WERI-Rb-1 (cell line): ENCODE measurements around the gene PDE6A.

Experiments
- DNase-seq: peaks from one replicate; pipeline ENCODE4 v3.0.0-alpha.2; 2020
- H3K27ac ChIP-seq: fragments of 250-450 bp; sonication (Bioruptor Pico); 2 replicates; pipeline ENCODE4 v1.5.1; 2020; ENCODE audit warnings: mild to moderate bottlenecking, moderate library complexity
- H3K27me3 ChIP-seq: fragments of 250-450 bp; sonication (Bioruptor Pico); 2 replicates; pipeline ENCODE4 v1.5.1; 2021; ENCODE audit warnings: mild to moderate bottlenecking, low read depth, moderate library complexity; ENCODE audit not compliant: insufficient read depth, severe bottlenecking
- H3K36me3 ChIP-seq: fragments of 250-450 bp; sonication (Bioruptor Pico); 2 replicates; pipeline ENCODE4 v1.5.1; 2020; ENCODE audit warnings: mild to moderate bottlenecking, moderate library complexity
- H3K4me3 ChIP-seq: 2 replicates; pipeline ENCODE4 v1.5.1; 2011; ENCODE audit warnings: low read depth, mild to moderate bottlenecking, control low read depth, low read length
- H3K9me3 ChIP-seq: fragments of 250-450 bp; sonication (Bioruptor Pico); 2 replicates; pipeline ENCODE4 v1.5.1; 2021; ENCODE audit warnings: mild to moderate bottlenecking, moderate library complexity; ENCODE audit not compliant: severe bottlenecking
- TF ChIP-seq, protein P1 (sequence below): IDR thresholded peaks from 2 replicates; pipeline ENCODE4 v1.5.1; 2011; ENCODE audit warnings: low read depth, mild to moderate bottlenecking, control low read depth, inconsistent platforms, low read length

The PDE6A gene

DNA sequence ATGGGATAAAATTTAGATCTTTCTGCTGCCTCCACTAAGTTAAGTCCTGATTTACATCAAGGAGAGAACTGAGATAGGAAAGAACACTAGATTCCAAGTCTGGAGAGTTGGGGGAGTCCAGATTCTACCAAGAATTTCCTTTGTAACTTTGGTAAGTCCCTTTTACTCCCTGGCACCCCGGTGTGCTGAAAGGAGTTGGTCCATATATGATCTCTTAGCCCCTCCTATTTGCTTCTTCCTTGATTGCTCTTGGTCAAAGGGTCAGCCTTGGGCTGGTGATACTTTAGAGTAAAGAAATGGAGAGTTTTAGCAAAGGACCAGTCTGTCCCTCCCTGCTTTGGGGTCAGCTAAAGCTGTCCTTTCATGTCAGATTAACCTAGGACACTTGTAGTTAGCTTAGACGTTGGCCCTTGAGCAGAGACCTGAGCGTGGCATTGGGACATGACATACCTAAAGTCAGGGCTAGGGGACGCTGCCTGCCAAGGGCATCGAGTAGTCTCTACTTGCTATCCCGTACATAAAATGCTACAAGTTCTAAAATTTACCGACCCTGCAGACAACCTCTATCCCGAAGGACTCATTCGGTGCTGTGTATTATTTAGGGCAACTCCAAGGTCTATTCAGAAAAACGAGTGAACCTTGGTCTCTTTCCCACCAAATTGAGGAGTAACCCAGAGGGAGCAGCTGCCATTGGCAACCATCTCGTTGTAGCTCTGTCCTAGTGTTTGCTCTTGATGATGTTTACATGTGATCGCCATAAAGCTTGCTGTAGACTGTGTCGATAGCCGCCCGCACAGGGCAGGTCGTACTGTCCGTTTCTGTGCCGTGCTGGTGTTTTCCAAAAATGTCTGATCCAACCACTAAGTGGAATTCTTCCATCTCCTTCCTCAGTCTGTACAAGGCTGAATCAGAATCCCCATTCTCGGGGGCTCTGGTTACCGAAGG is 94.4 kb downstream of the PDE6A start:
- Histone ChIP-seq H3K9me3 (no peaks in the 10 kb centered on the region), H3K36me3 (no peaks in the 10 kb centered on the region), H3K4me3 (no peak overlapping the region), H3K27ac (no peak overlapping the region), H3K27me3 (no peaks in the 10 kb centered on the region)
- TF ChIP-seq, protein P1, sequence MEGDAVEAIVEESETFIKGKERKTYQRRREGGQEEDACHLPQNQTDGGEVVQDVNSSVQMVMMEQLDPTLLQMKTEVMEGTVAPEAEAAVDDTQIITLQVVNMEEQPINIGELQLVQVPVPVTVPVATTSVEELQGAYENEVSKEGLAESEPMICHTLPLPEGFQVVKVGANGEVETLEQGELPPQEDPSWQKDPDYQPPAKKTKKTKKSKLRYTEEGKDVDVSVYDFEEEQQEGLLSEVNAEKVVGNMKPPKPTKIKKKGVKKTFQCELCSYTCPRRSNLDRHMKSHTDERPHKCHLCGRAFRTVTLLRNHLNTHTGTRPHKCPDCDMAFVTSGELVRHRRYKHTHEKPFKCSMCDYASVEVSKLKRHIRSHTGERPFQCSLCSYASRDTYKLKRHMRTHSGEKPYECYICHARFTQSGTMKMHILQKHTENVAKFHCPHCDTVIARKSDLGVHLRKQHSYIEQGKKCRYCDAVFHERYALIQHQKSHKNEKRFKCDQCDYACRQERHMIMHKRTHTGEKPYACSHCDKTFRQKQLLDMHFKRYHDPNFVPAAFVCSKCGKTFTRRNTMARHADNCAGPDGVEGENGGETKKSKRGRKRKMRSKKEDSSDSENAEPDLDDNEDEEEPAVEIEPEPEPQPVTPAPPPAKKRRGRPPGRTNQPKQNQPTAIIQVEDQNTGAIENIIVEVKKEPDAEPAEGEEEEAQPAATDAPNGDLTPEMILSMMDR = no peak
- DNase-seq = no peak

DNA sequence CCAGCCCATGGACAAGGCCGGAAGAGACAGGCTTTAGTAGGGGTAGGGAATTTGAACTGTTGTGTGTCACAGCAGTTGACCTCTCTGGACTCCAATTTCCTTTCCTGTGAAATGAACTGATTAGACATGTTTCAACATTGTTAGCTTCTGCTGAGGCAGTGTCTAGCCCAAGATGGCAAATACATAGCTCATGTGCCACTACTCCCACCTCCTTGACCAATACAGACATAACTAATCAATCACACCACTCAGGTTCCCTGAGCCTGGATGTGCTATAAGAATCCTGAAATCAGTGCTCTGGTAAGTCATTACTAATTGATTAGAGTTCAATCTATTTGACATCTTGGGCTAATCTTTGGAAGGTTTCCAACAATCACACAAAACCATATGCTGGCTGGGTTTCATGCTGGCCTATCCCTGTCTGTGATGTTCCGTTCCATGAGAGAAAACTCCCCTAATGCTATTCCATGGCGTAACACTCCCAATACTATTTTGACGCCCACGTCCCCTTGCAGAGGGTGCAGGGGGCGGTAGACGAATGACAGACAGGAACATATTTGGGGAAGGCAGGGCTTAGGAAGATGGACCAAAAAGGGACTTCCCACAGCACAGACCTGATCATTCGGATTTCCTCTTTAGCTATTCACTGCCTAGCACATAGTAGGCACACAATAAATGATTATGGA is 95.2 kb downstream of the PDE6A start:
- Histone ChIP-seq H3K36me3 (no peaks in the 10 kb centered on the region), H3K27me3 (no peaks in the 10 kb centered on the region), H3K4me3 (no peak overlapping the region), H3K9me3 (no peaks in the 10 kb centered on the region), H3K27ac (no peak overlapping the region)
- TF ChIP-seq, protein P1 = no peak
- no peak for DNase-seq

DNA sequence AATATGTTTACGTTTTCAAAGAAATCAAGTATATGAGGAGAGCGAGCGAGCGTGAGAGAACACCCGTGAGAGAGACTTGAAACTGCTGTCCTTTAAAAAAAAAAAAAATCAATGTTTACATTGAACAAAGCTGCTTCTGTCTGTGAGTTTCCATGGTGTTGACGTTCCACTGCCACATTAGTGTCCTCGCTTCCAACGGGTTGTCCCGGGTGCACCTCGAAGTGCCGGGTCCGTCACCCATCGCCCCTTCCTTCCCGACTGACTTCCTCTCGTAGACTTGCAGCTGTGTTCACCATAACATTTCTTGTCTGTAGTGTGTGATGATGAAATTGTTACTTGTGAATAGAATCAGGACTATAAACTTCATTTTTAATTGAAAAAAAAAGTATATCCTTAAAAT is 97.0 kb downstream of the PDE6A start:
- no peaks in the 10 kb centered on the region for H3K27me3 ChIP-seq
- no peaks in the 10 kb centered on the region for H3K36me3 ChIP-seq
- H3K4me3 ChIP-seq = no peak overlapping the region
- H3K9me3 ChIP-seq = no peaks in the 10 kb centered on the region
- TF ChIP-seq, protein P1 = no peak
- DNase-seq = no peak
- no peak overlapping the region for H3K27ac ChIP-seq

DNA sequence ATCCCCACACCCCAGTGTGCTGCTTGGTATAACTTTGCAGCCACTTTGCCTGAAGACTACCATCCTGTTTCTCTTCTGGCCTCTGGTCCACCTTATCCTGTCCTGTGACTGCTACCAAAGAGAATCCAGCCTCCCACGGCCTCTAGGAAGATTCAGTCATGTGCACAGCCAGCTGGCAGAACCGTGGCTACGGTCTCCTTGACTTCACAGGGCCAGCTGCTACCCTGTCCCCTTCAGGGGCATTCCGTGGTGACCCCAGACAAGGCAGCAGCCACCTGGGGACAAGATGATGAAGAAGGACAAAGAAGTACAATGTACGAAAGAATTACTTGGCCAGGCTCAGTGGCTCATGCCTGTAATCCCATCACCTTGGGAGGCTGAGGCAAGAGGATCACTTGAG is 98.6 kb downstream of the PDE6A start:
- H3K27me3 ChIP-seq = no peaks in the 10 kb centered on the region
- no peak overlapping the region for H3K4me3 ChIP-seq
- no peaks in the 10 kb centered on the region for H3K36me3 ChIP-seq
- H3K9me3 ChIP-seq = no peaks in the 10 kb centered on the region
- DNase-seq = no peak
- H3K27ac ChIP-seq = no peak overlapping the region
- TF ChIP-seq, protein P1 = no peak

DNA sequence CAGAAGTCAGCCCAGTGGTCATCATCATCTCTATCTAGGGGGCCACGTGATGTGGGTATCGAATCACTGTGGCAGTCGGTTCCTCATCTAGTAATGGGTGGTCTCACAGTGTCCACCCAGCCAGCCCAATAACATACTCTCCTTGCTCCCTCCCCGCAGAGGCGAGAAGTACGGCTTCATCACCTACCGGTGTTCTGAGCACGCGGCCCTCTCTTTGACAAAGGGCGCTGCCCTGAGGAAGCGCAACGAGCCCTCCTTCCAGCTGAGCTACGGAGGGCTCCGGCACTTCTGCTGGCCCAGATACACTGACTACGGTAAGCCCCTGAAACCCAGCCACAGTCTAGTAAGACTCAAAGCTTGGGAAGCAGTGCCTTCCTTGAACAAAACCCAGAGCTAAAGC is 99.0 kb downstream of the PDE6A start:
- no peak overlapping the region for H3K4me3 ChIP-seq
- no peak overlapping the region for H3K27ac ChIP-seq
- no peak for DNase-seq
- no peaks in the 10 kb centered on the region for H3K36me3 ChIP-seq
- H3K9me3 ChIP-seq = no peaks in the 10 kb centered on the region
- TF ChIP-seq, protein P1 = no peak
- H3K27me3 ChIP-seq = no peaks in the 10 kb centered on the region
